Measurements from ENCODE around the gene SMC5.

GRCh38 chr9:70399141-70399540, 140.4 kb downstream of the SMC5 start:
- TF ChIP-seq CTCF (conservative IDR thresholded peaks at IDR 0.05 in 1 of 2, IDR thresholded peaks at IDR 0.05 in 1 of 2; ENCODE audit: extremely low read depth in 1 of 2, insufficient read depth in 1 of 2, low read depth in 1 of 2, low read length in 2 of 2) (no peak), EZH2 (IDR thresholded peaks at IDR 0.05; ENCODE audit: borderline replicate concordance, low read length) (no peak)

Measured in mammary epithelial cell (primary cell).